Neural progenitor cell (in vitro differentiated cells): ENCODE measurements around the gene SLC2A13. TPM values are rescaled to one million over a fixed set of nuclear protein-coding genes. Genes with fewer than 3 reads are reported as not detected.

Experiments
- DNase-seq: peaks from one replicate; pipeline ENCODE4 v3.0.0-alpha.2; 2016; ENCODE audit warnings: low spot score
- H2AFZ ChIP-seq: fragments of 200-600 bp; sonication (generic); replicated peaks from 2 replicates; pipeline ENCODE4 v1.6.1; 2016; ENCODE audit warnings: antibody characterized with exemption
- H3F3A ChIP-seq: fragments of 200-600 bp; sonication (generic); 2 replicates; pipeline ENCODE4 v1.6.1; 2016; ENCODE audit warnings: antibody characterized with exemption, low read depth
- H3K27ac ChIP-seq: fragments of 200-600 bp; sonication (generic); 2 replicates; pipeline ENCODE4 v1.5.1; 2016; ENCODE audit warnings: mild to moderate bottlenecking
- H3K27me3 ChIP-seq: fragments of 200-600 bp; sonication (generic); 2 replicates; pipeline ENCODE4 v1.6.1; 2016; ENCODE audit warnings: mild to moderate bottlenecking, moderate library complexity
- H3K36me3 ChIP-seq: fragments of 200-600 bp; sonication (generic); 2 replicates; pipeline ENCODE4 v1.5.1; 2016
- H3K4me1 ChIP-seq: fragments of 200-600 bp; sonication (generic); 2 replicates; pipeline ENCODE4 v1.6.1; 2016; ENCODE audit warnings: mixed run types
- H3K4me2 ChIP-seq: fragments of 200-600 bp; sonication (generic); 2 replicates; pipeline ENCODE4 v1.6.1; 2016
- H3K4me3 ChIP-seq: fragments of 200-600 bp; sonication (generic); 2 replicates; pipeline ENCODE4 v1.5.1; 2016
- H3K79me2 ChIP-seq: fragments of 200-600 bp; sonication (generic); 2 replicates; pipeline ENCODE4 v1.6.1; 2016; ENCODE audit warnings: low read depth
- H3K9ac ChIP-seq: fragments of 200-600 bp; sonication (generic); 2 replicates; pipeline ENCODE4 v1.6.1; 2016
- H3K9me3 ChIP-seq: fragments of 200-600 bp; sonication (generic); 2 replicates; pipeline ENCODE4 v1.5.1; 2016; ENCODE audit warnings: low read depth
- H4K20me1 ChIP-seq: fragments of 200-600 bp; sonication (generic); 2 replicates; pipeline ENCODE4 v1.6.1; 2016; ENCODE audit warnings: low read depth
- H3K27ac Mint-ChIP-seq: 3 replicates; pipeline ENCODE4 v1.8.0; 2021; ENCODE audit warnings: mixed read lengths
- H3K27me3 Mint-ChIP-seq: 2 replicates; pipeline ENCODE4 v1.8.0; 2022; ENCODE audit warnings: low read depth, mild to moderate bottlenecking, inconsistent platforms, moderate library complexity, mixed read lengths; ENCODE audit not compliant: insufficient read depth
- H3K36me3 Mint-ChIP-seq: 3 replicates; pipeline ENCODE4 v1.8.0; 2021; ENCODE audit warnings: mixed read lengths
- H3K4me1 Mint-ChIP-seq: 3 replicates; pipeline ENCODE4 v1.8.0; 2021; ENCODE audit warnings: mixed read lengths
- H3K4me3 Mint-ChIP-seq: 3 replicates; pipeline ENCODE4 v1.8.0; 2021; ENCODE audit warnings: mild to moderate bottlenecking, moderate library complexity, mixed read lengths
- H3K9me3 Mint-ChIP-seq: 3 replicates; pipeline ENCODE4 v1.8.0; 2020; ENCODE audit warnings: mixed read lengths
- CTCF ChIP-seq: fragments of 200-600 bp; sonication (generic); IDR thresholded peaks from 2 replicates; pipeline ENCODE4 v1.5.1; 2017; ENCODE audit warnings: antibody characterized with exemption, mild to moderate bottlenecking
- EZH2 ChIP-seq: fragments of 200-600 bp; sonication (generic); IDR thresholded peaks from 2 replicates; pipeline ENCODE4 v1.6.1; 2017; ENCODE audit warnings: antibody characterized with exemption, mild to moderate bottlenecking, moderate library complexity
- EZH2phosphoT487 ChIP-seq: fragments of 200-600 bp; sonication (generic); IDR thresholded peaks from 2 replicates; pipeline ENCODE4 v1.6.1; 2017; ENCODE audit warnings: antibody characterized with exemption
- total RNA-seq: library from RNA; depleted of rRNA; stranded (reverse); fragments of >200 nt; gene quantifications from 2 replicates; pipeline ENCODE4 v1.2.3, GENCODE V29; 2015; ENCODE audit warnings: low replicate concordance

Gene SLC2A13
- total RNA-seq, 1 donor from 2014 or later = 11.1 TPM

GRCh38 chr12:39803151-39803550, 302.7 kb downstream of the SLC2A13 start:
- Mint-ChIP-seq H3K4me3 (no peak overlapping the region), H3K36me3 (no peaks in the 10 kb centered on the region), H3K27ac (no peak overlapping the region), H3K9me3 (peaks cover 2% of the 10 kb centered on the region), H3K27me3 (no peaks in the 10 kb centered on the region), H3K4me1 (peaks cover 3% of the 10 kb centered on the region)
- Histone ChIP-seq H3K9ac (no peak overlapping the region), H3K4me2 (no peak overlapping the region), H3K79me2 (no peaks in the 10 kb centered on the region), H3K27me3 (no peaks in the 10 kb centered on the region), H2AFZ (no peak overlapping the region), H3K4me3 (no peak overlapping the region), H4K20me1 (no peaks in the 10 kb centered on the region), H3K9me3 (no peaks in the 10 kb centered on the region), H3K4me1 (peaks cover 7% of the 10 kb centered on the region), H3K36me3 (no peaks in the 10 kb centered on the region), H3F3A (no peaks in the 10 kb centered on the region), H3K27ac (no peak overlapping the region)
- TF ChIP-seq CTCF (no peak), EZH2phosphoT487 (no peak), EZH2 (no peak)
- no peak for DNase-seq

- H3K9me3 Mint-ChIP-seq = peaks cover 2% of the 10 kb centered on the region
- no peaks in the 10 kb centered on the region for H4K20me1 ChIP-seq
- H3K79me2 ChIP-seq = no peaks in the 10 kb centered on the region
- no peak overlapping the region for H3K9ac ChIP-seq
- peaks cover 5% of the 10 kb centered on the region for H3K27me3 Mint-ChIP-seq
- H3K36me3 ChIP-seq = no peaks in the 10 kb centered on the region
- no peak overlapping the region for H3K4me2 ChIP-seq
- no peaks in the 10 kb centered on the region for H3F3A ChIP-seq
- no peak for TF ChIP-seq CTCF
- TF ChIP-seq EZH2 = no peak
- TF ChIP-seq EZH2phosphoT487 = no peak
- H3K4me3 ChIP-seq = no peak overlapping the region
- no peaks in the 10 kb centered on the region for H3K4me1 ChIP-seq
- no peak overlapping the region for H3K4me3 Mint-ChIP-seq
- H3K36me3 Mint-ChIP-seq = no peaks in the 10 kb centered on the region
- no peak overlapping the region for H2AFZ ChIP-seq
- no peaks in the 10 kb centered on the region for H3K9me3 ChIP-seq
- H3K27me3 ChIP-seq = no peaks in the 10 kb centered on the region
- H3K4me1 Mint-ChIP-seq = no peaks in the 10 kb centered on the region
- no peak for DNase-seq
- no peak overlapping the region for H3K27ac ChIP-seq
- H3K27ac Mint-ChIP-seq = no peak overlapping the region
Observed at GRCh38 chr12:39798977-39799376, 306.9 kb downstream of the SLC2A13 start.

- Mint-ChIP-seq H3K9me3 (peaks cover 2% of the 10 kb centered on the region), H3K27me3 (peaks cover 5% of the 10 kb centered on the region), H3K4me1 (no peaks in the 10 kb centered on the region), H3K27ac (no peak overlapping the region), H3K4me3 (no peak overlapping the region), H3K36me3 (no peaks in the 10 kb centered on the region)
- no peaks in the 10 kb centered on the region for H4K20me1 ChIP-seq
- no peak overlapping the region for H3K4me3 ChIP-seq
- no peaks in the 10 kb centered on the region for H3K4me1 ChIP-seq
- H3K4me2 ChIP-seq = no peak overlapping the region
- no peaks in the 10 kb centered on the region for H3K36me3 ChIP-seq
- DNase-seq = no peak
- H3K27me3 ChIP-seq = no peaks in the 10 kb centered on the region
- TF ChIP-seq CTCF (no peak), EZH2phosphoT487 (no peak), EZH2 (no peak)
- no peaks in the 10 kb centered on the region for H3F3A ChIP-seq
- H3K27ac ChIP-seq = no peak overlapping the region
- no peak overlapping the region for H3K9ac ChIP-seq
- H3K9me3 ChIP-seq = no peaks in the 10 kb centered on the region
- no peaks in the 10 kb centered on the region for H3K79me2 ChIP-seq
- no peak overlapping the region for H2AFZ ChIP-seq
Observed at GRCh38 chr12:39798429-39798828, 307.5 kb downstream of the SLC2A13 start.
